Mammary epithelial cell (primary cell): ENCODE results near the gene SLC22A14.
A peak's percentile ranks its signal among the peaks of the same experiment; 100 is the strongest.

ENCODE experiments used
- CTCF ChIP-seq, 2 donors: IDR thresholded peaks in 1 of 2; conservative IDR thresholded peaks in 1 of 2; 2 replicates each; pipeline ENCODE4 v1.5.1; 2011 to 2012; ENCODE audit warnings: inconsistent platforms in 2 of 2, low read length in 2 of 2, mild to moderate bottlenecking in 2 of 2, control low read depth in 1 of 2, low read depth in 1 of 2; ENCODE audit not compliant: insufficient read depth in 1 of 2; ENCODE audit errors: extremely low read depth in 1 of 2
- EZH2 ChIP-seq: IDR thresholded peaks from 2 replicates; pipeline ENCODE4 v1.6.1; 2012; ENCODE audit warnings: low read length, inconsistent platforms, borderline replicate concordance

GRCh38 chr3:38346587-38347410 lies 64.7 kb downstream of the SLC22A14 start, which contains the start of gene XYLB:
- TF ChIP-seq CTCF (conservative IDR thresholded peaks at IDR 0.05 in 1 of 2, IDR thresholded peaks at IDR 0.05 in 1 of 2; ENCODE audit: extremely low read depth in 1 of 2, insufficient read depth in 1 of 2, low read depth in 1 of 2, low read length in 2 of 2) (peak; percentile 59 to 88), EZH2 (no peak)
